GM23248 (cell line): ENCODE measurements around the gene MRPS7.

ENCODE experiments used
- EZH2 ChIP-seq: fragments of 200-600 bp; sonication (generic); IDR thresholded peaks from 2 replicates; pipeline ENCODE4 v1.6.1; 2018; ENCODE audit warnings: antibody characterized with exemption, mild to moderate bottlenecking; ENCODE audit not compliant: insufficient read depth, poor library complexity, severe bottlenecking
- EZH2phosphoT487 ChIP-seq: fragments of 200-600 bp; sonication (generic); IDR thresholded peaks from 2 replicates; pipeline ENCODE4 v1.6.1; 2018; ENCODE audit warnings: antibody characterized with exemption, moderate library complexity, mild to moderate bottlenecking, low read depth; ENCODE audit not compliant: insufficient read depth

GRCh38 chr17:75241502-75241901, 20.2 kb upstream of the MRPS7 start:
- TF ChIP-seq EZH2phosphoT487 (no peak), EZH2 (no peak)
